ENCODE measurements around the gene GNAQ. TPM values are rescaled to one million over a fixed set of nuclear protein-coding genes. Genes with fewer than 3 reads are reported as not detected.

GNAQ gene
- total RNA-seq, 2 donors from 2014 or later = 22.3 to 22.7 TPM

- DNase-seq (no peak), ATAC-seq (replicated peaks in 1 of 2) (no peak)
- Mint-ChIP-seq H3K27ac (peak overlapping the region; percentile 44), H3K36me3 (ENCODE audit: insufficient read depth in 2 of 2) (peaks cover 2 to 5% of the 10 kb centered on the region in 2 donors), H3K4me3 (no peak overlapping the region), H3K9me3 (no peaks in the 10 kb centered on the region), H3K27me3 (ENCODE audit: low read depth) (no peaks in the 10 kb centered on the region), H3K4me1 (ENCODE audit: low read depth) (peaks cover 21% of the 10 kb centered on the region)
Measured at GRCh38 chr9:77938163-77938562, 93.4 kb downstream of the GNAQ start.

DNA sequence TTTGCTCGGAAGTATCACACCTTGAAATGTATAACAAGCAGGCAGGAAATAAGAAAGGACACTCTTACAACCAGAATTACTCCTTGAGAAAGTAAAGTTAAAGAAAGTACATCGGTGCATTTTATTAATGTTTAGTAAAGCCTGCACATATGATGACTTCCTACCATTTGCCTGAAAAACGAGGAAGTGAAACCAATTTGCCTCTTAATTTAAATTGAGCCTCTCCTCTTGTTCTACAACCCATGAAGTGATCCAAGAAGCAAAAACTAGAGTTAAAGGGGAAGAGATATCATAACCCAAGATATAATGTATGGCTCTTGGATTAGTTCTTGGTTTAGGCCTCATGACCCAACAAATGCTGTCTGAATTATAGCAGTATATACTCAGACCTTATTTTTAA, 95.6 kb downstream of the GNAQ start:
- H3K4me1 Mint-ChIP-seq (ENCODE audit: low read depth) = peaks cover 28% of the 10 kb centered on the region
- no peak for ATAC-seq (replicated peaks in 1 of 2)
- H3K27me3 Mint-ChIP-seq (ENCODE audit: low read depth) = no peaks in the 10 kb centered on the region
- H3K4me3 Mint-ChIP-seq = no peak overlapping the region
- no peak overlapping the region for H3K27ac Mint-ChIP-seq
- no peak for DNase-seq
- no peaks in the 10 kb centered on the region for H3K9me3 Mint-ChIP-seq
- H3K36me3 Mint-ChIP-seq (ENCODE audit: insufficient read depth in 2 of 2) = peaks cover 2 to 5% of the 10 kb centered on the region in 2 donors

GRCh38 chr9:77935211-77935610, 96.4 kb downstream of the GNAQ start:
- Mint-ChIP-seq H3K27me3 (ENCODE audit: low read depth) (no peaks in the 10 kb centered on the region), H3K27ac (no peak overlapping the region), H3K36me3 (ENCODE audit: insufficient read depth in 2 of 2) (peaks cover 2 to 5% of the 10 kb centered on the region in 2 donors), H3K4me1 (ENCODE audit: low read depth) (peaks cover 28% of the 10 kb centered on the region), H3K4me3 (no peak overlapping the region), H3K9me3 (no peaks in the 10 kb centered on the region)
- ATAC-seq (replicated peaks in 1 of 2) (no peak), DNase-seq (no peak)

GRCh38 chr9:77933976-77934375, 97.6 kb downstream of the GNAQ start:
- no peaks in the 10 kb centered on the region for H3K27me3 Mint-ChIP-seq (ENCODE audit: low read depth)
- no peak for ATAC-seq (replicated peaks in 1 of 2)
- H3K4me1 Mint-ChIP-seq (ENCODE audit: low read depth) = peaks cover 22% of the 10 kb centered on the region
- no peaks in the 10 kb centered on the region for H3K9me3 Mint-ChIP-seq
- DNase-seq = no peak
- peaks cover 2 to 5% of the 10 kb centered on the region in 2 donors for H3K36me3 Mint-ChIP-seq (ENCODE audit: insufficient read depth in 2 of 2)
- H3K27ac Mint-ChIP-seq = no peak overlapping the region
- no peak overlapping the region for H3K4me3 Mint-ChIP-seq

DNA sequence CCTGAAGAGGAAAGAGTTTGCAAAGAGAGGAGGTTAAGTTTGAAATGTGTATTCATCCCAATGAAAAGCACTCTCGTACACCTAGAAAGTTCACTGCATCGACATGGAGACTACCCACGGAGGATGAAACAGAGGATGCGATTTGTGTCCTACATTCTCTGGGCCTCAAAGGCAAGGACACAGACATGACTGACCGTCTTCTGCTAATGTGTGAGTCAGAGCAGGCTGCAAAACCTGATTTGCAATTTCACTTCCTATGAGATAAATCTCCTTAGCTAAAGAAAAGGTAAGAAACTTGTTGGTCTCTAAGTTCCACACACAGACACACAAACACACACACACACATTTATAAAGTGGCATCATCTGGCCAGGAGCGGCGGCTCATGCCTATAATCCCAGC, 98.6 kb downstream of the GNAQ start:
- Mint-ChIP-seq H3K4me1 (ENCODE audit: low read depth) (peaks cover 22% of the 10 kb centered on the region), H3K27me3 (ENCODE audit: low read depth) (no peaks in the 10 kb centered on the region), H3K9me3 (no peaks in the 10 kb centered on the region), H3K27ac (no peak overlapping the region), H3K36me3 (ENCODE audit: insufficient read depth in 2 of 2) (peaks cover 0 to 5% of the 10 kb centered on the region in 2 donors), H3K4me3 (no peak overlapping the region)
- DNase-seq = no peak
- ATAC-seq (replicated peaks in 1 of 2) = no peak

- Mint-ChIP-seq H3K27ac (no peak overlapping the region), H3K4me1 (ENCODE audit: low read depth) (peaks cover 27% of the 10 kb centered on the region), H3K27me3 (ENCODE audit: low read depth) (no peaks in the 10 kb centered on the region), H3K4me3 (no peak overlapping the region), H3K36me3 (ENCODE audit: insufficient read depth in 2 of 2) (no peaks in the 10 kb centered on the region), H3K9me3 (no peaks in the 10 kb centered on the region)
- ATAC-seq (replicated peaks in 1 of 2) = no peak
- DNase-seq = no peak
Measured at GRCh38 chr9:77929942-77930341, 101.7 kb downstream of the GNAQ start.

GRCh38 chr9:77927265-77927664, 104.3 kb downstream of the GNAQ start:
- Mint-ChIP-seq H3K4me1 (ENCODE audit: low read depth) (peaks cover 17% of the 10 kb centered on the region), H3K4me3 (no peak overlapping the region), H3K36me3 (ENCODE audit: insufficient read depth in 2 of 2) (no peaks in the 10 kb centered on the region), H3K27ac (peak overlapping the region; percentile 36), H3K9me3 (no peaks in the 10 kb centered on the region), H3K27me3 (ENCODE audit: low read depth) (no peaks in the 10 kb centered on the region)
- DNase-seq (no peak), ATAC-seq (replicated peaks in 1 of 2) (no peak)

- ATAC-seq (replicated peaks in 1 of 2) = peak in 1 of 2 donors; percentile 53
- peak overlapping the region; percentile 33 for H3K27ac Mint-ChIP-seq
- no peaks in the 10 kb centered on the region for H3K36me3 Mint-ChIP-seq (ENCODE audit: insufficient read depth in 2 of 2)
Measured at GRCh38 chr9:77926371-77926878, 105.2 kb downstream of the GNAQ start.

GRCh38 chr9:77922591-77922990, 109.0 kb downstream of the GNAQ start:
- DNase-seq = no peak
- no peak for ATAC-seq (replicated peaks in 1 of 2)
- no peak overlapping the region for H3K27ac Mint-ChIP-seq

More at GRCh38 chr9:77926371-77926878, 105.2 kb downstream of the GNAQ start:
- DNase-seq = no peak
- H3K4me3 Mint-ChIP-seq = peak overlapping the region in 1 of 2 donors; percentile 1
- no peaks in the 10 kb centered on the region for H3K9me3 Mint-ChIP-seq
- no peaks in the 10 kb centered on the region for H3K27me3 Mint-ChIP-seq (ENCODE audit: low read depth)
- peaks cover 16% of the 10 kb centered on the region for H3K4me1 Mint-ChIP-seq (ENCODE audit: low read depth)

DNA sequence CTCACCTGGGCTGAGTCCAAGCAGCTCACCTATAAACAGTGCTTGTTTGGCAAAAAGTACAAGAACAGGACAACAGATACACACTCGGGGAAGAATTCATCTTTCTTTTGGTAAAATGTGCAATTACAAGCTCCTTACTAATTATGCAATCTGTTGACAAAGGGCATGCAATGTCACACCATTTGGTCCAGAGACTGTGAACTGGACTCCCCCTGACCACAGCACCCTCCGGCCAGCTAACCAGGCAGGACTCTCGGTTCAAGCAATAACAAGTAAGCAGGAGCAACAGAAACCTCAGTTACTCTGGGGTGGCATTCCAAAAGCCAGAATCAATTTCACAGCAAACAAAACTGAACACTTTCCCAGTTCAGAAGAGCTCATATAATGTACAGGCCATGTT, 113.8 kb downstream of the GNAQ start:
- Mint-ChIP-seq H3K4me3 (no peak overlapping the region), H3K27me3 (ENCODE audit: low read depth) (no peaks in the 10 kb centered on the region), H3K4me1 (ENCODE audit: low read depth) (peaks cover 16% of the 10 kb centered on the region), H3K27ac (no peak overlapping the region), H3K36me3 (ENCODE audit: insufficient read depth in 2 of 2) (peaks cover 1 to 5% of the 10 kb centered on the region in 2 donors), H3K9me3 (no peaks in the 10 kb centered on the region)
- no peak for ATAC-seq (replicated peaks in 1 of 2)
- DNase-seq = no peak

More at GRCh38 chr9:77922591-77922990, 109.0 kb downstream of the GNAQ start:
- Mint-ChIP-seq H3K9me3 (no peaks in the 10 kb centered on the region), H3K36me3 (ENCODE audit: insufficient read depth in 2 of 2) (peaks cover 0 to 2% of the 10 kb centered on the region in 2 donors), H3K4me1 (ENCODE audit: low read depth) (peaks cover 12% of the 10 kb centered on the region), H3K27me3 (ENCODE audit: low read depth) (no peaks in the 10 kb centered on the region), H3K4me3 (no peak overlapping the region)

- H3K27ac Mint-ChIP-seq = peak overlapping the region; percentile 88
- no peaks in the 10 kb centered on the region for H3K9me3 Mint-ChIP-seq
- ATAC-seq (replicated peaks in 1 of 2) = no peak
- peaks cover 25% of the 10 kb centered on the region for H3K4me1 Mint-ChIP-seq (ENCODE audit: low read depth)
- H3K4me3 Mint-ChIP-seq = peak overlapping the region in 1 of 2 donors; percentile 62
- peaks cover 1 to 6% of the 10 kb centered on the region in 2 donors for H3K36me3 Mint-ChIP-seq (ENCODE audit: insufficient read depth in 2 of 2)
- H3K27me3 Mint-ChIP-seq (ENCODE audit: low read depth) = no peaks in the 10 kb centered on the region
- DNase-seq = no peak
Measured at GRCh38 chr9:77916820-77917219, 114.8 kb downstream of the GNAQ start.

DNA sequence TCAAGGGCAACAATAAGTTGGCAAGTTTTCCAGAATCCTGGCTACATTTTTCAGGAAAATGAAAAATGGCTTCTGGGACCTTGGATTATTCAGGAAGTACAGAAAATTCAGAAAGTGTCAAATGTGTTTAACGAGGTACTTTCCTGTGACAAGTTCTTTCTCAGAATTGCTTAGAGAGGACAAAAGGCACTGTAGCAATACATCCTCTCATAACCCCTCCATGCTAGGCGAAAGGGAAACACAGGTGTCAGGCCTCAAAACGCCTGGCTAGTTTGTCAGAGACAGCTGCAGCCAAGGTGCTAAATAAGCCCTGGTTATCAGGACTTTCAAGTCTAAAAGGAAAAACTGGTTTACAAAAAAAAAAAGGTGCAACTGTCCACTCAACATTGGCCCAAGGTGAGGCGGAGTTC, 115.2 kb downstream of the GNAQ start:
- Mint-ChIP-seq H3K27ac (peak overlapping the region; percentile 88), H3K9me3 (no peaks in the 10 kb centered on the region), H3K27me3 (ENCODE audit: low read depth) (no peaks in the 10 kb centered on the region), H3K36me3 (ENCODE audit: insufficient read depth in 2 of 2) (peaks cover 1 to 6% of the 10 kb centered on the region in 2 donors), H3K4me1 (ENCODE audit: low read depth) (peaks cover 29% of the 10 kb centered on the region), H3K4me3 (peak overlapping the region in 1 of 2 donors; percentile 62)
- DNase-seq = peak in 1 of 2 donors; percentile 14
- ATAC-seq (replicated peaks in 1 of 2) = peak in 1 of 2 donors; percentile 52

DNA sequence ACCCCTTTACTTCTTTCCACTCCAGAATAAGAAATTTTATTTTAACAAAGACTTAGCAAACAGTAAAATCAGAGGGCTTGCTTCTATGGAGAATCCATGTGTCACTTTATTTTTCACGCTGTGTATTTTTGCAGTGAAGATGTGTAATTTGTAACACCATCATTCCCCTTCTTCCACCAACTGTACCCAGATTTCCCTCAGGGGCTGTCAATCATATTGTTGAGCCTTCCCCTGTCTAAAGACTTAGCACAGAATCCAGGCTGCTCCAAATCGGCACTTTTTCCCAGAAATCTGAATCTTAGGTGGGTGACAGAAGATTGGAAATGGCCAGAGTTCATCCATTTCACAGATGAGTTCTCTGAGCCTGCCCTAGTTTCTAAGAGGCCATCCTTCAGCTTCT, 115.9 kb downstream of the GNAQ start:
- peak overlapping the region; percentile 88 for H3K27ac Mint-ChIP-seq
- H3K27me3 Mint-ChIP-seq (ENCODE audit: low read depth) = no peaks in the 10 kb centered on the region
- no peak overlapping the region for H3K4me3 Mint-ChIP-seq
- ATAC-seq (replicated peaks in 1 of 2) (no peak), DNase-seq (no peak)
- H3K4me1 Mint-ChIP-seq (ENCODE audit: low read depth) = peaks cover 36% of the 10 kb centered on the region
- H3K36me3 Mint-ChIP-seq (ENCODE audit: insufficient read depth in 2 of 2) = peaks cover 1 to 6% of the 10 kb centered on the region in 2 donors
- no peaks in the 10 kb centered on the region for H3K9me3 Mint-ChIP-seq

Data from activated T-cell treated with anti-CD3 and anti-CD28 coated beads, Interleukin-2, amount 50 U/mL, for 72 hours (primary cell).